HG02884 (cell line): ENCODE measurements around the gene AXIN1.
"Not testable (repeated sequence)": the region's sequence is repeated elsewhere in the genome, so short reads cannot be mapped to it uniquely, and the experiment has no call there.

Experiments used
- ATAC-seq: cut with Tn5 transposase; IDR thresholded peaks from one replicate; pipeline ENCODE4 v1.9.1; 2021; ENCODE audit warnings: mild to moderate bottlenecking, moderate library complexity; ENCODE audit not compliant: unreplicated experiment

The AXIN1 gene

DNA sequence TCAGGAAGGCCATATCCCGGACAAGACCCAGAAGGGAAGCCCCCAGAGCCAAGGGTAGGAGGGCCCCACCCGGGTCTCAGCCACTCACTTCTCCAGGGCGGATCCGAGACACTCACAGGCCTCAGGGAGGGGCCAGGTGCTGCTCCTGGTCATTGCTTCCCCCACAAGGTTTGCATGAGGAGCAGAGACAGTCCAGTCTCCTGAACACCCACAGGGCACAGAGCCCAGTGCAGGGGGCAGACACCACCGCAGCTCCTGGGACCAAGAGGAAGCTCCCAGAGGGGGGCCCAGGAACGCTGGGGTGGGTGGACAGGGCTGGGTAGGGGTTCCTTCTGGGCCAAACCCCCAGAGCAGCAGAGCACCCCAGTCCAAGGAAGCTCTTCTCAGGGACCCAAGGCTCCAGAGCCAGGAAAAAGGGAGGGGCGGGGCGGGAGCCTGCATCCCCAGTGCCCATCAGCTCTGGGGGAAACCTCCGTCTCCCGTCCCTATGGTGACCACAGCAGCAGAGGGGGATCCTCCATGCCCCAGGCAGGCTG, 18.5 kb upstream of the AXIN1 start:
- ATAC-seq: no peak

GRCh38 chr16:370443-370842, 17.9 kb upstream of the AXIN1 start, which contains the start of gene MRPL28:
MRPL28 (minus strand) TSS chr16:370538; CDS start chr16:370218, 320 bp downstream.
- peak; percentile 69 for ATAC-seq

DNA sequence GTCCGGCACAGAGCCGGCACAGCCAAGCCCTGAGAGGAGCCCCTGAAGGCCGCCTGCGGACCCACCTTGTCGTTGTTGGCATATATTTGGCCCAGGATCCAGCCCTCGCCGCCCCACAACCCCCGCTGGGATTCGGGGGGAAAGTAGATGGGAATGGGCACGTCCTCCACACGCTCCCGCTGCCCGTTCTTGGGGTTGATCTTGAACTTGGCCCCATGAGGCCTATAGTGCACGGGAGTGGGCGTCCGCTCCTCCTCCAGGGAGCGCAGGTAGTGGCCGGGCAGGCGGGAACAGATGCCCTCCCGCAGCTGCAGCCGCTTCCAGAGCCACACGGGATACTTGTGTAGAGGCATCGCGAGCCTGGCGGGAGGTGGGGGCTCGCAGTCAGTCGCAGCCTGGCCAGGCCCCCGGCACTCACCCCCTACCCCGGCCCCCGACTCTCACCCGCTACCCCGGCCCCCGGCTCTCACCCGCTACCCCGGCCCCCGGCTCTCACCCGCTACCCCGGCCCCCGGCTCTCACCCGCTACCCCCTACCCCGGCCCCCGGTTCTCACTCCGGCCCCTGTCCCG, 17.4 kb upstream of the AXIN1 start:
- ATAC-seq: no peak

DNA sequence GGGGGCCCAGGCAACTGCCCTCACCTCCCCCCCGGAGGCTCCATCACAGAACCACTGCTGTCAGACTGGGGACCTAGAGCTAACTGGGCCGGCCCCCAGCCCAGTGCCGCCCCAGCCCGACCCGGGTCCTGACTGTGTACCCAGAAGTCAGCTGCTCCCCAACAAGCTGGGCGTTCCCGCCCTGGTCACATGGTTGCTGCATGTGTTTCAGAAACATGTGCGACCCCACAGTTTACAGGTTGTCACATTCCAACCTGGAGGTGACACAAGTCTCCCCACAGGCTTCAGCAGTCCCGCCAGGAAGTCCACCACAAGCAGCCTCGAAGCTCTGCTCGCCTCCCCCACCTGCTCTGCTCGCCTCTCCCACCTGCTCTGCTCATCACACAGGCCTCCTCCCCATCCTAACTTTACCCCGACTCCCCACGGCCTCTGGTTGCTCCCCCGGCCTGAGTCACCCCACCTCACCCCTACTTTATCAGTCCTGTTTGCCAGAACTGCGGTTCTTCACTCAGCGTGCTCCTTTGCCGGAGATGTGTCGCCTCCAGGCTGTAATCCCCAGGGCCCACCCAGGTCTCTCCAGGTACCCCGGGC, 16.8 kb upstream of the AXIN1 start:
- no peak for ATAC-seq

DNA sequence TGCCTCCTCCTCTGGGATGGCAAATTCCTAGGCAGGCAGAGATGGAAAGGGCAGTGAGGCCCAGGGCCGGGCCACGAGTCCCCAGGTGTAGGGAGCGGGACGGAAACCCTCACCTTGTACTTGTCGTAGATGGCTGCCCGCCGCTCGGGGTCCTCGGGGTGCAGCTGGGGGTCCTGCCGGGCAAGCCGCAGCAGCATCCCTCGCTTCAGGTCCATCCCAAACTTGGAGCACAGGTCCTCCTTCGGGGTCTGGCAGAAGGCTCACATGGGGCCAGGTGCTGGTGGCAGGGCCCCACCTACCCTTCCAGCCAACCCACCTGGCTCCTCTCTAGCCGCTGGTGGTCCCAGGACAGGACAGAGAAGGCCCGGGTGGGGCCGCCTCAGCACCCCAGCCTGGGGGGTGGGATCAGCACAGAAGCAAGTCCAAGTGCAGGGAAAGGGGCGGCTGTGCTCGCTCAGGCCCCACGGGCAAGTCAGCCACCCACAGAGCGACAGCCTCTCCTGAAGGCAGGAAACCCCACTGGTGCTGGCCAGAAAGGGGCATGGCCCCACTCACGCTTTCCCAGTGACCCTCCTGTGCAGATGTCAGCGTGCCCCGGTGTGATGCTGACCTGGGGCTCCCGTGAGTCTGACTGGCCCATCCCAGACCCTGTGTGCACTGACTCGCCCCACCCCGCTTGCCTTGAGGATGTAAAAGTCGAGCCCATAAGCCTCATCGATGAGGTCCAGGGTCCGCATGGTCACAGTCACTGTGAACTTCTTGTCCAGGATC, 16.1 kb upstream of the AXIN1 start:
- ATAC-seq: no peak

DNA sequence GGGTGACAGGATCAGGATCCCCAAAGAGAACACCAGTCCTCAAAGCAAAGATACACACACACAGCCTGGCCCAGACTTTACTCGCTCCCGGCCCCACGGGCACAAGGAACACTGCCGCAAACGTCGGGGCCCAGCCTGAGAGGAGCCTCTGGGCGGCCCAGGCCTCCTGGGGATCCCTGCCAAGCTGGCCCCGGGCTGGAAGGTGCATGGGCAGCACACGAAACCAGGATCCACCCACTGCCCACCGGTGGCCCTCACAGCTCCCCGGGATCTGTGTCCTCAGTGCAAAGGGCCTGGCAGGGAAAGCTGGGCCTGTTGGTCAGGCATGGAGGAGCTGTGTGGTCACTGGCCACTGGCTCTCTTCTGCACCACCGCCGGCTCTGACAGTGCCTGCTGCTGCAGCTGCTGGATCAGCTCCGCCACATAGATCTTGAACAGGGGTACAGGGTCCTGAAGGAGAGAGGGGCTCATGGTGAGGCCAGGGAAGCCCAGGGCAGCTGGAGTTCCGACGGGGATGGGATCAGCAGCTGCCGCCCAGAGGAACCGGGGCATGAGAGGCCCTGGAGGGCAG, 14.9 kb upstream of the AXIN1 start:
- ATAC-seq: no peak

DNA sequence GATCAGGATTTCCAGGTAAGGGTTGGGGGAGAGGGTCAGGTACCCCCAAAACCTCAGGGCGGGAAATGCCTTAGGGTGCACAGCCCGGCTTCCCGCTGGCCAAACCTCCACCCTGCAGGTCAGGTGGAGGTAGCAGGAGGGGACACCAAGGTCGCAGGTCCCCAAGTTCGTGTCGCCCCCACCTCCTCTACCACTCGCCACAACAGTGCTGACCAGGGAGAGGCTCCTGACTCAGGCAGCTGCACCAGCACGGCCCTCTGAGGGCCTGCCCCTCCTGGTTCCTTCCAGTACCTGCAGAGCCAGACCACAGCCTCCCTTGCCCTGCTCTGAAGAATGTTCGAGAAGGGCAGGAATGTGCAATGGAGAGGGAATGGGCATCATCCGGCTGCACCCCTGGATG, 14.0 kb upstream of the AXIN1 start:
- ATAC-seq: no peak

GRCh38 chr16:364595-365491, 12.3 kb upstream of the AXIN1 start:
- ATAC-seq: no peak

DNA sequence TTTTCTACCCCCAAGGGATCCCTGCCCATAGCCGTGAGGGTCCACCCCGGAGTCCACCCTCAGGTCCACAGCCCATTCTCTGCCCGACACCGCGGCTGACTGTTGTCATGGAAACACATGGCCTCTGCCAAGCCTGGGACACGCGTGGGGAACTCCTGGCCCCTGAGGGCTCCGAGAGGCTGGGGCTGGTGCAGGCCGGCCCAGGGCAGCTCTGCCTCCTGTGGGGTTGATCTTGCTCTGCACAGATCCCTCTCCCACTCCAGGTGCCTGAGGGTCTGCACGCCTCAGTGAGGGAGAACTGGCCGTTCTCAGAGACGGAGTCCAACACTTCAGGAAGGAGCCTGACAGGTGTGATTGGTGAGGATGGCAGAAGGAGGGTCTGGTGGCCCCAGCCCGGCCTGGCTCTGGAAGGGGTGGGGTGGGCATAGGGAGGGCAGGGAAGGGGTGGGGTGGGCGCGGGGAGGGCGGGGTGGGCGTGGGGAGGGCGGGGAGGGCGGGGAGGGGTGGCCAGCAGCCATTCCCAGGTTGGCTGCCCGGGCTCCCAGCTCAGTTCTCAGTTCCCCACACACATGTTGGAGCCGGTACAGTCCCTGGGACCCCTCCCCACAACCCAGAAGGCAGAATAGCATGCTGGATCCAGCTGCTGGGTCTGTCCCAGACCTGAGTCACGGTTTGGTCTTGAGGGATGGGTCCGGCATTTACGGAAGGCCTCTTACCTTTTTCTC, 11.4 kb upstream of the AXIN1 start:
- ATAC-seq: no peak

DNA sequence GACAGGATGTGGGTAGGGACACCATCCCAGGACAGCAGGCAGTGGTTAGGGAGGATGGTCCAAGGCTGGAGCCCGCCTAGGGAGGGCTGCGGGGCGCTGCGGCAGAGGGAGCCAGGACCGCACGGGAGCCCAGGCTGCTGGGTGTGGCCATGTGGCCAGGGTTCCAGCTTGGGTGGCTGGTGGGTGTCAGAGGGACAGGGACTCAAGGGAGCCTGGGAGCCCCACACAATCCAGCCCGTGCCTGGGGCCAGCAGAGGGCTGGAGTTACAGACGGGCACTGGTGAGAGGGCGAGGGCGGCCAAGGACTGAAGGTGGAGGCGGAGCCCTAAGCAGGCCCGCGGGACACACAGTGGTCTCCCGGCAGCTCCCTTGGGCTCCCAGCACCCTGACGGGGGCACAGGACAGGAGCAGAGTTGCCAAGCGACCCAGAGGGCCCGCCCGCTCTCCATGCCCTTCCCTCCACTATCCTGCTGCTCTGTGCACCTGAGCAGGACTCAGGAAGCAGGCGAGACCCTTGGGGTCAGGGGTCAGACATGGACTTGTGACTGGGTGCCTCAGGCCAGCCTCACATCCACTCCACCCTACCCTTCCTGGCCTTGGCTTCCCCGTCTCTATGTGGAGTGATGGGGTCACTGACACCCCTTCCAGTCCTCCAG, 10.7 kb upstream of the AXIN1 start:
- no peak for ATAC-seq

- ATAC-seq: not testable (repeated sequence)
These were observed 10.1 kb upstream of the AXIN1 start for GRCh38 chr16:362702-362999.

DNA sequence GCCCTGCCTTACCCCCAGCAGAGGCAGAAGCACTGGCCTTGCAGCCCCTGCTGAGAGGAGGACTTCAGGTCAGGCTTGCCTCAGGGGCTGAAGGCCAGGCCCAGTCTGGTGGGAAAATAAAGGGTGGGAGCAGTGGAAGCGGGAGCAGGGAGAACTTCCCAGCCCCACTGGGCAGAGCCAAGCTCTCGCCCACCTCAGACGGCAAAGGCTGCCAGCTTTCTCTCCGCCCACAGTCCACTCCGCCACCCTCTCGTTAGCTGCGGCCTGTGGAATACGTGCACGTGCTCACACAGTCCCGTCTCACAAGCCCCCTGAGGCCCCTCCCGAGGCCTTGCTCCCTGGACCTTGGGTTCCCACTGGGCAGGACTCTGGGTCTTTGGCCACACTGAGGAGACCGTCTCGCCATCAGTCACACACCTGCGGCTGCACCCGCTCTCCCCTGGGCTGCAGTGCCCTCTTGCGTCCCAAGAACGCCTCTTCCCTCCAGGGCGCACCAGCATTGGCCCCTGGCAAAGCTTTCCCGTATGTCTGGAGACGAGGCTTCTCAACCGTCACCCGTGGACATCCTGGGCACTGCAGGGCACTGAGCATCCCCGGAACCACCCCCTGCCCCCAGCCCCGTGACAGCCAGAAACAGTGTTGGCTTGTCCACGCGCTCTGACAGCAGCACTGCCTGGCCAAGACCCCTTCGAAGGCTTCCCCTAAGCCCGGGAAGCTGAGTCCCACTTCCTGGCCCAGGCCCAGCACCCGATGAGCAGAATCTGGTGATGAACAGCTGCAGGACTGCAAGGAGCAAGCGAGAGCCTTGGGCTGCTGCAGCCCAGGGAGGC, 9.6 kb upstream of the AXIN1 start:
- ATAC-seq: no peak

DNA sequence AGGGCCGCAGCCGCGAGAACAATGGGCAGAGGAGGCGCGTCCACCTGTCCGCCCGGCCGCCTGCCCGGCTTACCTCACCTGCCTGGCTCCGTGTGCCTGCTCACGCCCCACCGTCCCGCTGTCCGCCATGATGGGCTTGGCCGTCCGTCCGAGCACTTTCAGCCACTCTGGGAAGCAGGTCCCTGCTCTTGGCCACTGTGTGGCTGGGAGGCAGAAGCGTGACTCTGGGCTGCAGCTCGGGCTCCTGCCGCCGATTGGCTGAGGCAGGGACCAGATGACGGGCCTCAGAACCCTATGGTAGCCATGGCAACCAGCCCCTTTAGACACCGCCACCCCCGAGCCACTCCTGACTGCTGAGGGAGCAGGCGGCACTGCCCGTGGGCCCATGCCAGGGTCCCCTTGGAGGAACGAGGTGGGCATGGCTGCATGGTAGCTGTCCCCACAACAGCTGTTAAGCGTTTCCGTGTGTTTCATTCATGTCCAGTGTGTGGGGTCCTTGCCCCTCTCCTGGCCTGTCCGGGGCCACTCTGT, 8.9 kb upstream of the AXIN1 start:
- ATAC-seq: no peak

DNA sequence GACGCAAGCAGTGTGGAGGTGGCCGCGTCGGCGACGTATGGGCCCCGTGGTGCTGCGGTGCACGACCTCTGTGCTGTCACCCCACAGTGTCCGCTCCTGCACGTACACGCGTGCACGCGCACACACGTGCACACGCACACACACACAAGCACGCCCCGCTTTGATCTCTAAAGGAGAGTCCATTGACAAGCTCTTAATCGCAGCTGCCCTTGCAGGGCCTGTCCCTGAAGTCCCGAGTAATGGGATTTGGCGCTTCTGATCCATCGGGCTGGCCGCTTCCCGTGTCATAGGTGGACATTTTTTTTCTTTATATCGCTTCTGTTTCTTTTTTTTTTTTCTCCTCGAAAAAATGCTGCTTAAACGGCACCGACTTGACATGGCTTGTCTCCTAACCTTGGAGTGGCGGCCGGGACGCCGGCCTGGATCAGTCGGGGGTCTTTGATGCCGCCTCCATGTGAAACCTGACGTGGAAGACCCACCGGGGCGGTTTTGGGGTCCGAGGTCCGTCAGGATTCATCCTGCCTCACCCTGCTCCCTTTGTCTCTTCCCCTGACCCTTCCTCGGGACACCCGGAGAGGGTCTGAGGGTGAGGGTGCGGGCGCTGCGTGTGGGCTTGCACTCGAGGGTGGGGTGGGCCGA, 8.3 kb upstream of the AXIN1 start:
- ATAC-seq: no peak

GRCh38 chr16:359871-360697, 7.6 kb upstream of the AXIN1 start:
- no peak for ATAC-seq

- no peak for ATAC-seq
These were observed 6.7 kb upstream of the AXIN1 start for GRCh38 chr16:359067-359763.

DNA sequence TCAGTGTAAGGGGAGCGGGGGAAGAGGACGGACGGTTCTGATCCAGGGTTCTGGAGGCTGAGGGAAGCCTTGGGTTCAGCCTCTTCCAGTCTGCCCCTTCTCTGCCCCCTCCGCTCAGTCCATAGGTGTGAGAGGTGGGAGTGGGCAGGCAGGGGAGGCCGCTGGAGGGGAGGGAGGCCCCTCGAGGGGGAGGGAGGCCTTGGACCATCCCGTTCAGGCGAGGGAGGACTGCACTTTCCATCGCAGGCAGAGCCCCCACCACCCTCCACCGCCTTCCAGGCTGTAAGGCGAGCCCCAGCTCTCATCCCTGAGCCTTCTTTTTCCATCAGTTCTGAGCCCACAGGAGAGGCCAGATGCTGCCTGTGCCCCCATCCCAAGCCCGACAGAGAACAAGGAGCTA, 4.2 kb upstream of the AXIN1 start:
- ATAC-seq: no peak
